DMS53 treated with DMSO at 0.1 percent for 48 hours (cell line): ENCODE results near the gene ZBTB25.

ENCODE experiments used
- DNase-seq: peaks from one replicate; lab custom pipeline; 2025; ENCODE audit not compliant: unreplicated experiment; lab: John Stamatoyannopoulos, UW

Gene ZBTB25

DNA sequence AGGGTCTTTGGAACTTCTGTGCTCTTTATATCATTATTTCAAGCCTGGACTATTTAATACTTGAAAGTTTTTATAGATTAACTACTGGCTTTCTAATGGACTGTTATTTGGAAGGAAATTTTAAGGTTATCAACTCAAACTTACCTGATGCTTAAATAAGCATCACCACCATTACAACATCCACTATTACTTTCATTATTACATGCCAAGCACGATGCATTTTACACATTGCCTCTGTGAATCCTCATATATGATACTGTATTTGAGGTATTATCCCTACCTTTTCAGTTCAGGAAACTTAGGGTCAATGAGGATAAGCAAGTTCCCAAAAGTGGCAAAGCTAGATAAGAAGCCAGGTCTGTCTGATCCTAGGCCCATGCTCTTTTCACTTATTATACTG lies 13.3 kb upstream of the ZBTB25 start:
- DNase-seq: no peak

DNA sequence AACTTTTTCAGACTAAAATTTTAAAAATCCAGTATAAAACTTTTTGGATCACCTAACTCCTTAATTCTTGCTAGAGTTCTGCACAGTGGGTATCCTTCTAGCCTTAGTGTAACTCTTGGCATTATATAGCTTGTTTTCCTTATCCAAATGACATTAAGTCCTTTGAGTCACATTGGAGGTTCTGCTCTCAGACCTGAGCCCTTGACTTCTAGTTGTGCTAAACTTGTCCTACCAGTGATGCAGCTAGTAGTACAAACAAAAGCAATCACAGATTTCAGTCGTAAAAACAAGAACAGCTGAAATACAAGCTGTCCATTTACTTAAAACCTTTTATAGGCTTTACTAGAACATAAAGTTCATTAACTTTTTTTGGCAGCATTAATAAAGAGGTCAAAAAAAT lies 11.4 kb upstream of the ZBTB25 start:
- no peak for DNase-seq

DNA sequence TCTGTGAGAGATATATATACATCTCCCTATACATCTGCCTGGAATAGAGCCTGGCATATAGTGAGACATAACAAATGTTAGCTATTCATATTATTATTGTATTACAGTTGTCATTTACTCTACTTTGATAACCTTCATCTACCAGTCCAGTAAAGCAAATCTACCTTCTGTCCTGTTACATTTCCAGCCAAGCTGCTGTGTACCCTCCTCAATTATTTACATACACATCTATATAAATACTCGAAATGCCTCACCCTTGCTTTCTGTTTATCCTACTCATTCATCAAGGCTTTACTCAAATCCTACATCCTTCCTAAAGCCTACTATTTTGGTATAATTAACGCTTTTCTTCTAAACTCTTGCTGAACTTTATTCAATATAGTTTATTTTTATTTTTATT lies 9.6 kb upstream of the ZBTB25 start:
- peak; percentile 4 for DNase-seq

DNA sequence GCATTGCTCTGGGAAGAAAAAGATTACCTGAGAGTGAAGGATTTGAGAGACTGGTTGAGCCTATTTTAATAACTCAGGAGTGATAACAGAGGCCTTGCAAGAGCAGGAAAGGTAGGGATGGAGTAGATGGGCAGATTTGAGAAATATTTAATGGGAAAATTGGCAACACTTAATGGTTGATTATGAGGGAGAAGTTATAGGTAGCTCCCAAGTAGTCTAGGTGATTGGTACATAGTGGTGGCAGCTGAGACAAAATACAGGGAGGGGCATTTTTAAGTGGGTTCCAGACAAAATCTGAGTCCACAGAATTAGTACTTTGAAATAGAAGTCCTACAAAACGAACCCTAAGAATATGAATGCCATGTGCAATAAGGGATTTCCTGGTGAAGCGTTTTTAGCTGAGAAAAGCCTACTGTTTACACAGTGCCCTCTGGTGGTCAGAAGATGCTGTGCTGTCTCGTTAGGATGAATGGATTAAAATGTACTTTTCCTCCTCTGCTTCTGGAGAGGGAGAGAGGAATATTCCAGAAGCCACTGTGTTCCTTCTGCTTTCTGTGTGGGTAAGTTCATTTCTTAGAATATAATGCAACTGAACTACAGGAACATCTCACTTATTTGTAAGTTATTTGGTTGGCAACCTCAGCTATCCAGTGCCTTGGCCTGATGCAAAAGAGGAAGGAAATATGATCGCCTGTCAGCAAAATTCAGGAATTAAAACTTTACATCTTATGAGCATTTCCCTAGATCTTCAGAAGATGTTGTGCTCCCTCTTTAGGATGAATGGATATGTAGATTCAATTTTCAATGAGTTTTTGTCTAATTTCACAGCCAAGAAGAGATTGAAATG lies 7.4 kb upstream of the ZBTB25 start:
- peak; percentile 41 for DNase-seq

DNA sequence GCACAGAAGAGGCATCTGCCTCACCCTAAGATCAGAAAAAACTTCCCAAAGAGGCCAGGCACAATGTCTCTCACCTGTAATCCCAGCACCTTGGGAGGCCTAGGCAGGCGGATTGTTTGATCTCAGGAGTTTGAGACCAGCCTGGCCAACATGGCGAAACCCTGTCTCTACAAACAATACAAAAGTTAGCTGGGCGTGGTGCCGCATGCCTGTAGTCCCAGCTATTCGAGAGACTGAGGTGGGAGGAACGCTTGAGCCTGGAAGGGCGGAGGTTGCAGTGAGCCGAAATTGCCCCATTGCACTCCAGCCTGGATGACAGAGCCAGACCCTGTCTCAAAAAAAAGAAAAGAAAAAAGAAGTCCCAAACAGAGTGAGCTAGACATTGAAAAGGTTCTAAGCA lies 5.4 kb upstream of the ZBTB25 start:
- no peak for DNase-seq

DNA sequence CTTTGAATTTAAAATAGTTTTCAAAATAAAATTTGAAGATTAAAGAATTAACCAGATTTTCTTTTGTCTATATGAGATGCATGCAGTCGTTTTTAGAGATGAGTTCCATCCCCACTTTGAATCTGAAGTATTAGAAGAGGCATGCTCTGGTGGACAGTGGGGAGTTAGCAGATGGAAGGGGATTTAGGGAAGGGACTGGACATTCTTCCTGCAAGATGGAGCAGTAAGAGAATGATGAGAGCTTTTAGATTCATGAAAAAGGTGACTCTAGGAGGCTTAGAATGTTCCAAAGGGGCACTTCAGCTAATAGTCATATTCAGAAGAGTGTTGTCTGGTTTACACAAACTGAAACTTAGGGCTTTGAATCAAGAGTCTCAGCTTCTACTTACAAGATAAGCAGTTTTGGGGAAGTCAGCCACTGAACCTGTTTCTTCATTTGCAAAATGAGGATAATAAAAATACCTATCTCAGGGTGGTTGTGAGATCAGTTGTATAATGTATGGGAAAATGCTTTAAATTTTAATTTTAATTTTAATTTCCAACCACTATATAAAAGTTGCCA lies 4.7 kb upstream of the ZBTB25 start:
- DNase-seq: no peak

DNA sequence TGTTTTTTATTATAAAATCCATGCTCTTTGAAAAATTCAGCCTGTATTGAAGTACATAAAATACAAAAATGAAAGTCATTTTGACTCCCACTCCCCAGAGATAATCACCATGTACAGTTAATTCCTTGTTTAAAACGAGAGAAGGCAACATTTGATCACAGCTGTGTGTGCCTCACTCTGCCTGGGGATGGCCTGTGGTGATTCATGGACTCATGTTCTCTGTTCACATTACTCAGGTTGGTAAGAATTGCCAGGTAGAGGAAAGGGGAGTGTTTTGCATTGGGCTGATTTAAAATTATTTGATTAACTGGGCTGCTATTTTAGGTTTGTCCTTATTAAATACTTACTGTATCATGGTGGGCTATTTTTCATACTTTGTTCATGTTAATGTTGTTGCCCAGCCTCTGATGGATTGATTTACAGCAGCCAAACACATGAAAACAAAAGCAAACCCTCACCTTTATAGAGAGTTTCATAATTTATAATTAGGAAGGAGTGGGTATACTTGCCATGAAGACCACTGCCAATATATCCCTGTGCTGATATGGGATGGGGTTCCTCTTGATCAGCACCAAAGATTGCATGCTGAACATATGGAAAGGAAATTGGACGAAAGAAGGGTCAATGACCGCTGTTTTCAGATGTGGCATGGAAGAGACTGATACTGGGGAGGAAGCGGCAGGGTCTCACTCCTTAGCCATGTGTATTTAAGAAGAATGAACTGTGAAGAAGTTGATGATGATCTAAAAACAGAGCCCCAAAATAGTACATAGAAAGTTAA lies 3.9 kb upstream of the ZBTB25 start:
- DNase-seq: no peak

DNA sequence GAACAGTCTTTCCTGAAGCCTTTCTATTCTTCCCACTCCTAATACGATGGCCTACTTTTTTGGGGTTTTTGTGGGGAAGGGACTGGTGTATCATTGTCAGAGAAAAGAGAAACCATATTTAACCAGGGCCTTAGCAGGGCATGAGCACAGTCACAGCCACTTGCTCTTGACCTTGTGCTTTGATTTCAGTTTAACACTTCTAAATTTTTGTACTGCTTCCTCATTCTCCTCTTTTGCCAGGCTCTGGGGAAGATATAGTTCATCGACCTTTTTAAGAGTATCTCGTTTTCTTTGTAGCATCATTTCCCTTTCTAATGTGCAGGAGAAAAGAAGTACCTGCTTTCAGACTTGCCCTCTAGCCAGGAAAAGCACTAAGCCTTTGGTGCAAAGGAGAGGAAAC lies 3.1 kb upstream of the ZBTB25 start:
- DNase-seq: no peak

DNA sequence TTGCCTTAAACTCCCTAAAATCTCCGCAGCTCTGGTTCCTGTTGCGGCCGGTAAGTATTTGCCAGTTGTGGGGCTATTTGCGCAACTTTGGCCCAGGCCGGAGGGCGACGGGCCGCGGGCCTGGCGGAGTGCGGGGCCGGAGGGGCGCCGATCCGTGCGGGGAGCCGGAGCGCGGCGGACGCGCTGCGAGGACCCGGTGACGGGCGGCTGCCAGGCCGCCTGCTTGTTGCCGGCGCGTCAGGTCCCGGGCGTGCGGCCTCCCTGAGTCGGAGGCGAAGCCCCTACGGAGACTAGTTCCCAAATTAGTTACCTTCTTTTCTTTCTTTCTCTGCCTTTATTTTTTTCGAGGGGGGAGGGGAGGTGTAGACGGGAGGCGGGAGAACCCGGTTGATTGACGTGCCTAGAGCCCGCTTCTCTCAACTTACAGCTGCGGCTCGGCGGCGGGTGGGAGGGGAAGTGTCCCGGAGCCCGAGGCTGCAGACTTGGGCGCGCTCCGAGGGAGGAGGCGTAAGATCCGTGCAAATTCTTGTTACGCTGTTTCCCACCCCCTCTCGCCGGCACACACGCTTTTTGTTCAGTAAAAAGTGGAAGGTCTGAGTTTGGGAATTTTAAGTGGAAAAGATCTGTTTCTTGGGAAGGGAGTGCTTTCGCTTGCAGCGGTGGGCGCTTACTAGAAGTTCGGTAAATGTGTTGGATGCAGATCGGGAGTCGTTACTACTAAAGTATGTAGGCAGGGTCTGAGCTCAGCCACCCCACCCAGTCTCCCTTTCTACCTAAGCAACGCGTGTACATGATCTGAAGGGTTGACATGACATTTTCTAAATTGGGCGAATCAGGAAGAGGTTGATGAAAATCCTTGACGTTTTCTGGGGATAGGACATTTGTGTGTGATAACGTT lies 1.5 kb upstream of the ZBTB25 start:
- peak; percentile 61 for DNase-seq

DNA sequence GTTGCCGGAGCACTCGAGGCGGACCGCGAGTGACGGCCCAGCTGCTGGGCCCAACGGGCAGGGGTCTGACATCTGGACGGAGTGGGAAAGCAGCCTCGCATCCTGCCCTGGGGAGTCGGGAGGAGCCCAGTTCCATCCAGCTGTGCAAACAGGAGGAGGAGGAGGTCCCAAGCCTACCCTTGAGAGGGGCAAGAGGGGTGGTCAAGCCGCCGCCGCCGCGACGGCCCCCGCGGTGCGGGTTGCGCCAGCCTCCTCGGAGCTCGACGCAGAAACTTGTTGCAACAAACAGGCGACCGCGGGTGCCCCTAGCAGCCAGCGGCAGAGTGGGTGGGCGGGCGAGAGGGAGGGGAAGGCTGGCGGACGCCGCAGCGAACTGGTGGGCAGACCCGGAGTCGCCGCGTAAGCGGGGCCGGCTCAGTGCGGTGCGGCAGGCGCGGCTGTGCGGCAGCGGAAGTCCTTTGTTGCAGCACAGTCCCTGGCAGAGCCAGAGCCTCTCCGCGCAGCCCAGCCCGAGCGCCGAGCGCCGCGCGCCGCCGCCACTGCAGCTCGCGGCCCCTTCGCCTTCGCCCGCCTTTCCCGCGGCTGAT lies 765 bp upstream of the ZBTB25 start, which contains the start of gene ZBTB1:
ZBTB1 (plus strand) TSS at position 461 of the 587 bp plus-strand sequence. CDS start 16,735 bp downstream, outside the sequence.
- DNase-seq: peak; percentile 52

DNA sequence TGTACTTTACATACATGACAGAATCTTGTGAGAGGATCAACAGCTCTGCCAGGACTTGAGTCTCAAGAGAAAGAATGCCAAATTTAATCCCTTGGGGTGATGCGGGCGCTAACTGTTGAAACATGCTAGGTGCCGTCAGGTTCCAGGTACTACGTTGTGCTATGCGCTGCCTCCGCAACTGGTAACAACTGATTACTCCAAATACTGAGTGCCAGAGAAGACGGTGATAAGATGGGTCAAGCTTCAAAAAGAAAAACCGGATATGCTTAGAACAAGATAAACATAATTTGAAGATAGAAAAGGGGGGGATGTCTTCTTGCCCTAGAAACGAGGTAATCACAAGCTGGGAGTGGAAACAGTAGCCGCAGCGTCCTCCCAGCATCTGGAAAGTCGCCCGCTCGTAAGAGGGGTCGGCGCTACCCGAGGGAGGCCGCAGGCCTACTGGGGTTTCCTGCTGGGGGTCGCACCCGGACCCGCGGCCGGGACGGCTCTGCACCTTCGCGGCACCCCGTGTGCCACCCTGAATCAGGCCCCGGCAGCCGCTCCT lies 678 bp downstream of the ZBTB25 start:
- DNase-seq: no peak

DNA sequence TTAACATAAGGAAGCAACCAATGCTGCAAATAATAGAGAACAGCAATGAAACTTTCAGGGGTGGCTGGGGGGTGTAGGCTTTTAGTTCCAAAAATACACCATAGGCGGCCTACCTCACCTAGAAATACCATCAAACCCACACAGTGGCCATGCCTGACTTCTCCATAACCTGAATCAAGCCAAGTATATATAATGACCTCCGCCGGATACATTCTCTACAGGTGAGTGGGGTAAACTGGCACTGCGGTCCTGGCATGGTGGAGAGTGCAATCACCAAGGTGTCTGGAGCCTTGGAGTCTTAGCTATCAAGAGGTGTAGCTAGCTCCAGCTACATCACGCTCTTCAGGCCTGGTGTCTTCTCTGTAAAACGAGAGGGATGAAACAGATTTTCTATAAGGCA lies 1.2 kb downstream of the ZBTB25 start:
- DNase-seq: no peak

DNA sequence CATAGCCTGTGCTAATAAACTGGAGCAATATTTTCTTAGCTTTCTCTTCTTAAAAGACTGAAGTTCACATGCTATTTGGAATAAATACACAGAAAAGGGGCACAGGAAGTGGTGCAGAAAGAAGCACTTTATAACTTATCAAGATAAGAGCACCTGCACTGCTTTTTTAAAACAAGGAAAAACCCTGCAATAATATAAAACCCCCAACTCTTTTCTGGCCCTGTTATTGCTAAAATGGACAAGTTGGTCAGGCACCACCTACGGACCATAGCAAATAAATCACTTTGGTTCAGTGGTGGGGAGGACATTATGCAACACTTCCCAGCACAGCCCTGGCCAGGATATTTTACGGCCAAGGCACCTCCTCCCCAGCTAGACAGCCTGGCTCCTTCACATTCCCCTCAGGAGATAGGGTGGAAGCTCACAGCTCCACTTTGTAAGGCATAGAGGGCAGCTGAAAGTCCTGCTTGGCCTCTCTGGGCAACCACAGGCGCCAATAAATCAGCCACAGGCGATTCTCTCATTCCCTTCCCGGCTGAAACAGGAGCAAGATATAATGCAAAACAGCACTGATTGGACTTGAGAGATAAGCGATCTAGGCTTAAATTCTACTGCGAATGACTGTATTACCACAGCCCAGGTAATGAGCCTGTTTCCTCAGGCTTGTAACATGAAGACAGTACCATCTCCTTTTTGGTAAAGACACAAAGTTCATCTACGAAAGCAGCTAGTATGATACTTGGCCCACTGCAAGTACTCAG lies 2.0 kb downstream of the ZBTB25 start:
- DNase-seq: no peak

DNA sequence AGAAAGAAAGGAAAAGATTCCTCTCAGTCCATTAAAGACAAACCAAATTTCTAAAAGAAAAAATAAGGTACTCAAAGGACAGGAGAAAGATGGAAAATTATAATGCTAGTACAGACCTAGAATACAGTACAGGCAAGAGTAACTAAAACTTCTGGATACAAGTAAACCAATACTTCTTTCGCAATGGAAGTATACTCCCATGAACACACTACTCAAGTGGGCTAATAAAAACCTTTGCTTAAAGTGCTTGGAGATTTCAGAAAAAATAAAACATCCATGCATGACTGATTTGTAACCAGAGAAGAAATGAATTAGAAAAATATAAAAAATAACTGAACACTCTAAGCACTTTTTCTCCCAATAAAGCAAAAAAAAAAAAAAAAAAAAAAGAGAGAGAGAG lies 3.5 kb downstream of the ZBTB25 start:
- no peak for DNase-seq

DNA sequence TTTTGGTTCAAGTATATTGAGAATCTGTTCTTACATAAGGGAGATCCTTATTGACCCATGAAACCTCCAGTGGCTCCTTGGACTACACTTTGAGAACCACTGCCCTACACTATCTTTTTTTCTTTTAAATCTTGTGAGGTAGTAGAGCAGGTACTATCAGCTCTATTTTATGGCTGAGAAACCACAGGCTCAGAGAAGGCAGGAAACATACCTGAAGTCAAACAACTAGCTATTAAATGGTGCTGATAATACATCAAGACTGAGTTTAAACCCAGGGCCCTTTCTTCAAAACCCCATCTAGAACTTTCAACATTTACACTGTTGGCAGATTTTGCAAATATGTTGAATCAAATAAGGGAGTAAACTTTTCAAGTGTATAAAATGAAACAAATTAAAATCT lies 6.9 kb downstream of the ZBTB25 start:
- DNase-seq: no peak

DNA sequence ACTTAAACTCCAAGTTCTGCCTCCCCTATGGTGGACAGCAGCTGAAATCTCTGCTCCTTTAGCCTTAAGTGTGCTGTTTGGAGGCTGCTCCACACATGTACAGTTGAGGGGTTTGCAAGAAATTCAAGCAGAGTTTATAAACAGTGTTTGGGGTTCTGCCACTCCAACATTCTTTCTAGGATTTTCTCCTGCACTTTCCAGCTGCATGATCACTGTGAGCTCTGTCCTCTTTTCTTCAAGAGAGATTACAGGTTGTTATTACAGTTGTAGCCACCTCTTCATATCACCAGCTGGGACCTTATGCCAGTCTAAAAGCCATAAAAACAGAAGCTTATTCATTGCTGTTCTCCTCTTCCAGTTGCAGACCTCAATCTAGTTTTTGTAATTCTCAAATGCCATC lies 8.4 kb downstream of the ZBTB25 start:
- no peak for DNase-seq

DNA sequence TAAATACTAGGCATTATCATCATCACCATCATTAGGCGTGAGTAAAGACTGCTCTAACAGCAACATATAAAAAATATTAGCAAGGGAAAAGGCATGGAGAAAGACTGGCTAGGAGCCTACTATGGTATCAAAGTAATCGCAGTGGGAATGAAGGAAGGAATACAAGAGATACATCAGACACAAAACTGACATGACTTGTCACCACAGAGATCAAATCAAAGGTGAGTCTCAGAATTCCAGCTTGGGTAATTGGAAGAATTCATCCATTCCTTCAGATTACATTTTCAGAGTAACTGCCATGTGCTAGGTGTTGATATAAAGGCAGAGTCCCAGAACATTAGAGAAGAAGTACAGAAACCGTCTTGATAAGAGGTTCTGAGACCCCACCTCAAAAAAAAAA lies 10.2 kb downstream of the ZBTB25 start:
- no peak for DNase-seq

DNA sequence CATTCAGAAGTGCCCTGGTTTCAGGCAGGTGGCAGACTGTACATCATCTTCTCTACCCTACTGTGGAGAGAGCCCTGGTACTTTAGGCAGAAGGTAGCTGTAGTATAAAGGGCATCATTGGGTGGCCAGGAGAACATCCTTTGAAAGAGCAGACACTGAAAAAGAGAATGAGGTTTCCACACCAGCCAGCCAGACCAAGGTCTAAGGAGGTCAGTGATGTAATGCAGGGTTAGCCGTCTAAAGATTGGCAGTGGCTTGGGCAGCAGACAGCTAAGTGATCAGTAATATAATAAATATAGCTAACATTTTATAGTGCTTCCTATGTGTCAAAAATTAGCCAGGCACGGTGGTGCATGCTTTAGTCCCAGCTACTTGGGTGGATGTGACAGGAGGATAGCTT lies 12.0 kb downstream of the ZBTB25 start:
- no peak for DNase-seq

DNA sequence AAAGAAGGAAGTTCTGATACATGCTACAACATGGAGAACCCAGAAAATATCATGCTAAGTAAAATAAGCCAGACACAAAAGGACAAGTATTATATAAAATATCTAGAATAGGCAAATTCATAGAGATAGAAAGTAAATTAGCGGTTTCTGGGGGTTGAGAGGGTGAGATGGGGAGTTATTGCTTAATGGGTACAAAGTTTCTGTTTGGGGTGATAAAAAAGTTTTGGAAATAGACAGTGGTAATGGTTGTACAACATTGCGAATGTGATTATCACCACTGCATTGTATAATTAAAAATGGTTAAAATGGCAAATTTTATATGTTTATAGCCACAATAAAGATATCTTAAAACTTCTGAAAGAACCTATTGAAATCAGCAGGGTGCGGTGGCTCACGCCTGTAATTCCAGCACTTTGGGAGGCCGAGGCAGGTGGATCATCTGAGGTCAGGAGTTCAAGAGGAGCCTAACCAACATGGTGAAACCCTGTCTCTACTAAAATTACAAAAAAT lies 15.0 kb downstream of the ZBTB25 start:
- no peak for DNase-seq
